IMR-90 (cell line): ENCODE data around the gene CENPH. TPM values are rescaled to one million over a fixed set of nuclear protein-coding genes. Genes with fewer than 3 reads are reported as not detected.
A peak's percentile ranks its signal among the peaks of the same experiment; 100 is the strongest.
"Not testable (repeated sequence)": the region's sequence is repeated elsewhere in the genome, so short reads cannot be mapped to it uniquely, and the experiment has no call there.

ENCODE experiments used
- ATAC-seq: fragments of 200-7000 bp; cut with Tn5 transposase; 2 replicates; pipeline ENCODE4 v1.9.1; 2020; ENCODE audit warnings: low read depth, mild to moderate bottlenecking, moderate library complexity
- BruUV-seq: library from RNA; stranded (reverse); fragments of 400-500 nt; replicated peaks from 2 replicates; lab custom pipeline; 2021; lab: Mats Ljungman, UMichigan
- CTCF ChIA-PET: fragments of 300-600 bp; formaldehyde crosslinking; extraction: SDS; loops from one replicate; lab custom pipeline; 2021; ENCODE audit warnings: antibody characterized with exemption; lab: Yijun Ruan, JAX
- POLR2A ChIA-PET: fragments of 300-600 bp; sonication (Branson Sonifier 250); formaldehyde crosslinking; loops from one replicate; lab custom pipeline; 2022; ENCODE audit warnings: antibody characterized with exemption; ENCODE audit not compliant: unreplicated experiment; lab: Charles Lee
- DNase-seq: peaks from one replicate; pipeline ENCODE4 v3.0.0; 2013
- H2AFZ ChIP-seq: replicated peaks from 2 replicates; pipeline ENCODE3; 2013; ENCODE audit warnings: low read length, mild to moderate bottlenecking; ENCODE audit not compliant: poor library complexity
- H2AK5ac ChIP-seq: 2 replicates; pipeline ENCODE4 v1.6.1; 2013; ENCODE audit warnings: low read depth, low read length, inconsistent platforms
- H2AK9ac ChIP-seq: replicated peaks from 2 replicates; pipeline ENCODE3; 2013; ENCODE audit warnings: mild to moderate bottlenecking, low read depth, low read length, moderate library complexity; ENCODE audit not compliant: poor library complexity
- H2BK120ac ChIP-seq: 2 replicates; pipeline ENCODE4 v1.6.1; 2013; ENCODE audit warnings: low read depth, low read length, inconsistent platforms
- H2BK15ac ChIP-seq: 3 replicates; pipeline ENCODE4 v1.6.1; 2013; ENCODE audit warnings: low read depth, low read length, inconsistent platforms
- H2BK20ac ChIP-seq: 2 replicates; pipeline ENCODE4 v1.6.1; 2013; ENCODE audit warnings: low read depth, mild to moderate bottlenecking, inconsistent platforms, low read length, moderate library complexity
- H2BK5ac ChIP-seq: 2 replicates; pipeline ENCODE4 v1.6.1; 2013; ENCODE audit warnings: mild to moderate bottlenecking, low read depth, low read length, inconsistent platforms; ENCODE audit not compliant: poor library complexity, severe bottlenecking
- H3K14ac ChIP-seq: replicated peaks from 2 replicates; pipeline ENCODE4 v1.6.1; 2013; ENCODE audit warnings: low read depth, low read length, inconsistent platforms
- H3K18ac ChIP-seq: 2 replicates; pipeline ENCODE4 v1.6.1; 2013; ENCODE audit warnings: low read depth, low read length, control low read depth
- H3K23ac ChIP-seq: 2 replicates; pipeline ENCODE4 v1.6.1; 2013; ENCODE audit warnings: low read depth, low read length, inconsistent platforms
- H3K27ac ChIP-seq: 2 replicates; pipeline ENCODE4 v1.5.1; 2013; ENCODE audit warnings: mild to moderate bottlenecking, control low read depth, low read length; ENCODE audit not compliant: insufficient read depth
- H3K27me3 ChIP-seq: 2 replicates; pipeline ENCODE4 v1.6.1; 2013; ENCODE audit warnings: low read length; ENCODE audit not compliant: control insufficient read depth, insufficient read depth
- H3K36me3 ChIP-seq: 2 replicates; pipeline ENCODE4 v1.6.1; 2013; ENCODE audit warnings: low read length, mixed read lengths; ENCODE audit not compliant: control insufficient read depth, insufficient read depth
- H3K4ac ChIP-seq: 2 replicates; pipeline ENCODE4 v1.6.1; 2013; ENCODE audit warnings: low read depth, low read length, inconsistent platforms
- H3K4me1 ChIP-seq: 2 replicates; pipeline ENCODE4 v1.6.1; 2013; ENCODE audit warnings: low read length, mixed read lengths; ENCODE audit not compliant: control insufficient read depth, insufficient read depth
- H3K4me2 ChIP-seq: 2 replicates; pipeline ENCODE4 v1.6.1; 2013; ENCODE audit warnings: low read depth, mild to moderate bottlenecking, control low read depth, low read length, moderate library complexity
- H3K4me3 ChIP-seq: 2 replicates; pipeline ENCODE4 v1.5.1; 2013; ENCODE audit warnings: low read depth, mild to moderate bottlenecking, control low read depth, low read length, moderate library complexity; ENCODE audit not compliant: insufficient read depth
- H3K56ac ChIP-seq: 2 replicates; pipeline ENCODE4 v1.6.1; 2013; ENCODE audit warnings: low read length, inconsistent platforms; ENCODE audit not compliant: insufficient read depth; ENCODE audit errors: extremely low read depth
- H3K79me1 ChIP-seq, 2 experiments: 2 replicates each; pipeline ENCODE4 v1.6.1; 2013; ENCODE audit warnings: low read length in 2 of 2, inconsistent platforms in 1 of 2, low read depth in 1 of 2
- H3K9ac ChIP-seq: 2 replicates; pipeline ENCODE4 v1.6.1; 2013; ENCODE audit warnings: low read depth, low read length, control low read depth
- H3K9me1 ChIP-seq: 2 replicates; pipeline ENCODE4 v1.6.1; 2013; ENCODE audit warnings: low read length, inconsistent platforms; ENCODE audit not compliant: insufficient read depth
- H3K9me3 ChIP-seq: 2 replicates; pipeline ENCODE4 v1.6.1; 2013; ENCODE audit warnings: low read length; ENCODE audit not compliant: control insufficient read depth, insufficient read depth
- H4K20me1 ChIP-seq: 2 replicates; pipeline ENCODE4 v1.6.1; 2013; ENCODE audit warnings: low read length, inconsistent platforms; ENCODE audit not compliant: insufficient read depth
- H4K5ac ChIP-seq: 2 replicates; pipeline ENCODE4 v1.6.1; 2013; ENCODE audit warnings: mild to moderate bottlenecking, low read depth, low read length, control low read depth
- H4K8ac ChIP-seq, 2 experiments: 2 replicates each; pipeline ENCODE4 v1.6.1; 2013; ENCODE audit warnings: low read depth in 2 of 2, low read length in 2 of 2, control low read depth in 1 of 2, inconsistent platforms in 1 of 2
- H4K91ac ChIP-seq: 2 replicates; pipeline ENCODE4 v1.6.1; 2013; ENCODE audit warnings: low read depth, low read length, inconsistent platforms; ENCODE audit not compliant: insufficient read depth
- CHD1 ChIP-seq: IDR thresholded peaks from 2 replicates; pipeline ENCODE4 v1.6.1; 2012; ENCODE audit warnings: low read depth, low read length, improper control_type of control experiment
- FOS ChIP-seq: fragments of 150-350 bp; IDR thresholded peaks from 2 replicates; pipeline ENCODE4 v1.6.1; 2016; ENCODE audit warnings: low read depth, low read length
- WGBS, 2 experiments: methylation state at CpG; one replicate each; pipeline versions ENCODE4 v1.1.5 to v1.1.7; 2013; ENCODE audit warnings: missing lambda C conversion rate in 2 of 2; ENCODE audit not compliant: insufficient read length in 1 of 2; ENCODE audit errors: extremely low coverage in 2 of 2; 5-methylcytosine and 5-hydroxymethylcytosine counted together
- dilution Hi-C: fragments of 300-500 bp; cut with HindIII; formaldehyde crosslinking; loops from one replicate; pipeline ENCODE4 v1.14.3; 2018; ENCODE audit warnings: low sequenced_read_pairs; ENCODE audit not compliant: unreplicated experiment
- in situ Hi-C: fragments of 300-500 bp; cut with MboI; formaldehyde crosslinking; loops from 3 replicates; pipeline ENCODE4 v1.14.3; 2019; ENCODE audit warnings: low sequenced_read_pairs, inconsistent platforms, mixed read lengths
- intact Hi-C: fragments of 100-400 bp; cut with micrococcal nuclease; formaldehyde crosslinking; loops from 2 replicates; pipeline ENCODE4 v1.10.0; 2022
- polyA plus RNA-seq, 3 experiments: library from polyadenylated mRNA; depleted of rRNA; stranded (reverse); fragments of >200 nt; gene quantifications; 2 replicates each; pipeline ENCODE4 v1.2.3, GENCODE V29; 2012; ENCODE audit warnings: low replicate concordance in 1 of 3
- total RNA-seq: library from RNA; depleted of rRNA; stranded (reverse); fragments of >200 nt; gene quantifications from 2 replicates; pipeline ENCODE4 v1.2.3, GENCODE V29; 2012

Gene CENPH
- total and polyA plus RNA-seq, 2 of the 4 experiments (the other 2 are of a cell fraction), result 3.8 to 7.8 TPM

DNA sequence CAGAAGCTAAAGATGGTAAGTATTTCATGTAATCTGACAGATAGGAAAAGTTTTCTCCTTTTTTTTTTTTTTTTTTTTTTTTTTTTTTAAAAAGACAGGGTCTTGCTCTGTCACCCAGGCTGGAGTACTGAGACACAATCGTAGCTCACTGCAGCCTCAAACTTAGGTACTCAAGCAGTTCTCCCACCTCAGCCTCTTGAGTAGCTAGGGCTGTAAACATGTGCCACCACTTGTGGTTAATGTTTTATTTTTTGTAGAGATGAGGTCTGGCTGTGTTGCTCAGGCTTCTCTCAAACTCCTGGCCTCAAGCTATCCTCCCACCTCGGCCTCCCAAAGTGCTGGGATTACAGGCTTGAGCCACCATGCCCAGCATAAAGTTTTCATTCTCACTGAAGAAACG, 63.1 kb downstream of the CENPH start:
- no TSS peak for BruUV-seq
- Histone ChIP-seq H2AFZ (no peak overlapping the region), H3K4me2 (no peak overlapping the region), H4K20me1 (peaks cover 36% of the 10 kb centered on the region), H3K36me3 (peaks cover 16% of the 10 kb centered on the region), H4K5ac (no peak overlapping the region), H3K23ac (no peak overlapping the region), H4K8ac (no peak overlapping the region), H2BK15ac (no peak overlapping the region), H2AK9ac (no peak overlapping the region), H2BK20ac (no peak overlapping the region), H2BK5ac (no peak overlapping the region), H3K56ac (no peak overlapping the region), H3K4me1 (peaks cover 6% of the 10 kb centered on the region), H3K27ac (no peak overlapping the region), H3K27me3 (no peaks in the 10 kb centered on the region), H3K18ac (no peak overlapping the region), H3K4ac (no peak overlapping the region), H2AK5ac (0 out of 2 replicates have a peak overlapping the region, but pooled peaks have one; percentile 8), H3K79me1 (peaks cover 26 to 55% of the 10 kb centered on the region in 2 experiments), H4K91ac (no peak overlapping the region), H3K9me1 (peaks cover 13% of the 10 kb centered on the region), H3K9ac (no peak overlapping the region), H3K14ac (no peak overlapping the region), H3K4me3 (no peak overlapping the region), H3K9me3 (peaks cover 4% of the 10 kb centered on the region), H2BK120ac (no peak overlapping the region)
- ChIA-PET POLR2A (no interaction called here), CTCF (interaction anchor here (0.6 kb wide), 1 partner anchor 107 kb away, joined by 6 read pairs; no protein-coding TSS in a partner anchor)
- dilution Hi-C loops, result no loop called here
- TF ChIP-seq FOS (no peak), CHD1 (no peak)
- ATAC-seq, result no peak
- in situ Hi-C loops, result no loop called here
- WGBS, 2 experiments, result no CpG with 5 or more reads among the region's 3 CpGs
- intact Hi-C loops, result no loop called here
- no peak for DNase-seq

DNA sequence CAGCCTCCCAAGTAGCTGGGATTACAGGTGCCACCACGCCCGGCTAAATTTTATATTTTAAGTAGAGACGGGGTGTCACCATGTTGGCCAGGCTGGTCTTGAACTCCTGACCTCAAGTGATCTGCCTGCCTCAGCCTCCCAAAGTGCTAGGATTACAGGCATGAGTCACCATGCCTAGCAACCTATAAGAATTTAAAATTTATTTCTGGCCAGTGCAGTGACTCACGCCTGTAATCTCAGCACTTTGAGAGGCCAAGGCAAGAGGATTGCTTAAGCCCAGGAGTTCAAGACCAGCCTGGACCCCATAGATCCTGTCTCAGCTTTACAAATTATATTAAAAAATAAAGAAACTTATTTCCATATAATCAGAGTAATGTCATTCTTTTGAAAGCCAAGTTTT, 66.6 kb downstream of the CENPH start:
- H3K23ac ChIP-seq, in situ Hi-C loops: not testable (repeated sequence)
- 0 out of 2 replicates have a peak, but pooled peaks have one; percentile 33 for ATAC-seq

More for the DNA sequence above, 66.6 kb downstream of the CENPH start:
- H3K18ac ChIP-seq, dilution Hi-C loops, H3K4me1 ChIP-seq, H2BK120ac ChIP-seq, H3K4me2 ChIP-seq, POLR2A ChIA-PET, H4K5ac ChIP-seq, H3K56ac ChIP-seq, H2AFZ ChIP-seq, intact Hi-C loops, H3K4me3 ChIP-seq, BruUV-seq, H3K27ac ChIP-seq, H2AK9ac ChIP-seq, H2BK20ac ChIP-seq, H4K91ac ChIP-seq, H4K8ac ChIP-seq, H3K9me1 ChIP-seq, H2BK15ac ChIP-seq, CTCF ChIA-PET, H2AK5ac ChIP-seq, H3K14ac ChIP-seq, H2BK5ac ChIP-seq, H3K4ac ChIP-seq, H3K9ac ChIP-seq, H3K27me3 ChIP-seq, H3K9me3 ChIP-seq: not testable (repeated sequence)
- Histone ChIP-seq H4K20me1 (peaks cover 17% of the 10 kb centered on the region), H3K79me1 (peaks cover 28 to 48% of the 10 kb centered on the region in 2 experiments), H3K36me3 (peaks cover 25% of the 10 kb centered on the region)
- peak; percentile 41 for DNase-seq
- no CpG with 5 or more reads among the region's 4 CpGs for WGBS, 2 experiments
